Keratinocyte (primary cell): ENCODE measurements around the gene TP53I13.

Source experiments
- CTCF ChIP-seq, 3 experiments: IDR thresholded peaks in 1 of 3; conservative IDR thresholded peaks in 1 of 3; optimal IDR thresholded peaks in 1 of 3; 2 replicates in 2 of 3; 3 replicates in 1 of 3; pipeline versions ENCODE3 to v1.5.1; 2011; ENCODE audit warnings: low read length in 3 of 3, mild to moderate bottlenecking in 3 of 3, moderate library complexity in 2 of 3, control low read depth in 1 of 3, inconsistent platforms in 1 of 3; ENCODE audit not compliant: insufficient read depth in 2 of 3; ENCODE audit errors: extremely low read depth in 1 of 3
- EZH2 ChIP-seq: IDR thresholded peaks from one replicate; pipeline ENCODE4 v1.6.1; 2012; ENCODE audit warnings: inconsistent platforms, mild to moderate bottlenecking, low read length, moderate library complexity

GRCh38 chr17:29575511-29576213, 7.2 kb downstream of the TP53I13 start:
- TF ChIP-seq EZH2 (no peak), CTCF (optimal IDR thresholded peaks at IDR 0.05 in 1 of 3, IDR thresholded peaks at IDR 0.05 in 1 of 3, conservative IDR thresholded peaks at IDR 0.05 in 1 of 3; ENCODE audit: extremely low read depth in 1 of 3, insufficient read depth in 2 of 3, low read length in 3 of 3) (no peak)
